ENCODE data around the gene SLC4A9.
"Not testable (repeated sequence)": the region's sequence is repeated elsewhere in the genome, so short reads cannot be mapped to it uniquely, and the experiment has no call there.

The SLC4A9 gene

GRCh38 chr5:140338336-140338735 lies 21.7 kb upstream of the SLC4A9 start:
- no peak for DNase-seq (ENCODE audit: low read depth)

- DNase-seq (ENCODE audit: low read depth) = no peak
Observed at GRCh38 chr5:140338908-140339307, 21.1 kb upstream of the SLC4A9 start.

DNA sequence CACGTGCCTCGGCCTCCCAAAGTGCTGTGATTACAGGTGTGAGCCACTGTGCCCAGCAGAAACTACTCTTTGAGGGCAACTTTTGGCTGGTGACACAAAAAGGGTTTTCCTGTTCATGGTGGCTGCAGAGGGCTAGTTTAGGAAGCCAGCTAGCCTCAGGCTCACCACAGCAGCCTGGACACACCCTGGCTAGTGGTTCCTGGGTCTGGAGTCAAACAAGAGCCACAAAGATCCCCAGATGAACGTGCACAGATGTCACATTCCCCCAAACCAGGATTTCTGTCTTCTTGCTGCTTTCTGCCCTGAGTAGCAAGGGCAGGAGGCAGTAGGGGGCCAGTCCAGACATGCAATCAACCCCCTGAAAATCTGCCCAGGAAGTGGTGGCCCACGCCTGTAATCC lies 20.4 kb upstream of the SLC4A9 start:
- no peak for DNase-seq (ENCODE audit: low read depth)

- no peak for DNase-seq (ENCODE audit: low read depth)
Observed at GRCh38 chr5:140340605-140341121, 19.3 kb upstream of the SLC4A9 start.

GRCh38 chr5:140341591-140341990 lies 18.4 kb upstream of the SLC4A9 start:
- DNase-seq (ENCODE audit: low read depth) = no peak

- DNase-seq (ENCODE audit: low read depth) = no peak
Observed at GRCh38 chr5:140342287-140342686, 17.7 kb upstream of the SLC4A9 start.

GRCh38 chr5:140342896-140343295 lies 17.1 kb upstream of the SLC4A9 start:
- no peak for DNase-seq (ENCODE audit: low read depth)

GRCh38 chr5:140343849-140344248 lies 16.1 kb upstream of the SLC4A9 start:
- DNase-seq (ENCODE audit: low read depth) = not testable (repeated sequence)

- no peak for DNase-seq (ENCODE audit: low read depth)
Observed at GRCh38 chr5:140344683-140345423, 15.1 kb upstream of the SLC4A9 start.

GRCh38 chr5:140345919-140346347 lies 14.1 kb upstream of the SLC4A9 start:
- DNase-seq (ENCODE audit: low read depth) = peak; percentile 7

GRCh38 chr5:140346348-140347221 lies 13.4 kb upstream of the SLC4A9 start, which contains the start of gene HBEGF:
Gene HBEGF, minus strand, starts transcription at chr5:140346603. Its CDS starts 275 bp downstream, at chr5:140346328.
- DNase-seq (ENCODE audit: low read depth) = peak; percentile 25

DNA sequence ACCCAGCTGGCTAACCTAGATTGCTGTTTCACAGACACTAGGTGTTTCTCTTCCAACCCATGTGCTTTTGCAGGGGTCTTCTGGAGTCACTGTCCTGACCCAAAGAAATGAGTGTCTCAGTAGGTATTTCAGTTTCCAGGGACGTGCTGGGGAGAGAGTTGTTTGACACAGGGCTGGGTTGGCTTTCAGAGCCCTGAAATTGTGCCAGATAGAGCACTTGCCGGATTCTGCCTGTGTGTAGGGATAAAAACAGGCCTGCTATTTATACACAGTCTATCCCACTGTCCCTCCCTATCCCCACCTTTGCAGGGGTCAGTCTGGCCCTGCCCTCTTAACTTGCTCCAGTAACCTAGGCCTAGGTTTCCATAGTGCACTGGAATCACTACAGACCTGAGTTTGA lies 12.6 kb upstream of the SLC4A9 start:
- DNase-seq (ENCODE audit: low read depth) = no peak

GRCh38 chr5:140348104-140348503 lies 11.9 kb upstream of the SLC4A9 start:
- DNase-seq (ENCODE audit: low read depth) = no peak

GRCh38 chr5:140349244-140349643 lies 10.8 kb upstream of the SLC4A9 start:
- DNase-seq (ENCODE audit: low read depth) = no peak

- DNase-seq (ENCODE audit: low read depth) = peak; percentile 18
Observed at GRCh38 chr5:140351609-140352334, 8.2 kb upstream of the SLC4A9 start.

DNA sequence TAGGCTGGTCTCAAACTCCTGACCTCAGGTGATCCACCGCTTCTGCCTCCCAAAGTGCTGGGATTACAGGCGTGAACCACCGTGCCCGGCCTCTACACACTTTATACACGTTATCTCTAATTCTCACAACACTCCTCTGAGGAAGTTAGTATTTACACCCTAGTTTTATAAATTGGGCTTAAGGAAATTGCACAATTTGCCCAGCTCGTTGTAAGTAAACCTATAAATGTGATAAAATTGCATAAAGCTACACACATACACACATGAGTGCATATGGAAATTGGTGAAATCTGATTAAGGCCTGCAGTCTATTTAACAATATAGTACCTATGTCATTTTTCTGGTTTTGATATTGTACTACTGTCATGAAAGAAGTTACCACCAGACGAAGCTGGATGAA lies 4.4 kb upstream of the SLC4A9 start:
- DNase-seq (ENCODE audit: low read depth) = no peak

GRCh38 chr5:140356853-140357725 lies 2.9 kb upstream of the SLC4A9 start:
- DNase-seq (ENCODE audit: low read depth) = no peak

DNA sequence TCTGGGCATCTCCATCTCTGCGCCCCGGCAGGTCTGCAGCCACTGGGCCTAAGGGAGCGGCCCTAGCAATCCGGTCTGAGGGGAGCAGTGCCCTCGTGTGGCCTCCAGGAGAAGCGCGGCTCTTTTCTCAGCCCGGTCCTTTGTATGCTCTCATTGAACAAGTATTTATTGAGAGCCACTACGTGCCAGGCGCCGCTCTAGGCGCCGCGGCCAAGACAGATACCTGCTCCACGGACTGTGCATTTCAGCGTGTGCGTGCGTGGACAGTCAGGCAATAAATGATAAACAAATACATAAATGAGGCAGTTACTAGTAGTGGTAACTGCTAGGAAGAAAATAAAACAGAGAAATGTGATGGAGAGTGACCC lies 2.3 kb upstream of the SLC4A9 start:
- DNase-seq (ENCODE audit: low read depth) = peak; percentile 50

- no peak for DNase-seq (ENCODE audit: low read depth)
Observed at GRCh38 chr5:140358738-140359310, 1.2 kb upstream of the SLC4A9 start.

DNA sequence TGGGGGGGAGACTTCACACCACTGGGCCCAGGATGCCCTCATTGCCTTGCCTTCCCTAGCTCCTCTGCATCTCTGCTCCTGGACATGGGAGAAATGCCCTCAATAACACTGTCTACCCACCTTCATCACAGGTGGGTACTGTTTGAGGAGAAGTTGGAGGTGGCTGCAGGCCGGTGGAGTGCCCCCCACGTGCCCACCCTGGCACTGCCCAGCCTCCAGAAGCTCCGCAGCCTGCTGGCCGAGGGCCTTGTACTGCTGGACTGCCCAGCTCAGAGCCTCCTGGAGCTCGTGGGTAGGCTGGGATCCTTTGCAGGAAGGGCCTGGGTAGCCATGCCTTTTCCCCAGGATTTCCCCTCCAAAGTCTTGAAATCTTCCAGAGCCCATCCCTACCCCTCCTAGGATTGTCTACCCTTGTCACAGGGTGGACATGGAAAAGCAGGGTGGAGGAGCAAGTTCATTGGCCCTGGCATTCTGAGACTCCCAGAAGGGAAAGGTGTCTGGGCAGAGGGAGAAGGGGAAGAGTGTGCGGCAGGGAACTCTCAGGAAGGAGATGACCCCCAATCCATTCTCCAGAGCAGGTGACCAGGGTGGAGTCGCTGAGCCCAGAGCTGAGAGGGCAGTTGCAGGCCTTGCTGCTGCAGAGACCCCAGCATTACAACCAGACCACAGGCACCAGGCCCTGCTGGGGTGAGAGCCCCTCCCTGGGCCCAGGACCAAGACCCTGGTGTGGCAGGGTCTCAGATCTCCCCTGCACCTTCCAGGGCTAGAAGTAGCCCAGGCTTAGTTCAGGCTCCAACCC lies 886 bp downstream of the SLC4A9 start:
- no peak for DNase-seq (ENCODE audit: low read depth)
